K562 (cell line): Measurements from ENCODE around the gene CLEC2L. TPM values are rescaled to one million over a fixed set of nuclear protein-coding genes. Genes with fewer than 3 reads are reported as not detected.

Experiments
- ATAC-seq: fragments of 200-7000 bp; cut with Tn5 transposase; 3 replicates; pipeline ENCODE4 v1.9.1; 2020; ENCODE audit warnings: moderate library complexity
- Bru-seq: library from RNA; stranded (reverse); fragments of 400-500 nt; gene quantifications from one replicate; lab custom pipeline; 2021; lab: Mats Ljungman, UMichigan
- BruChase-seq, 2 experiments: library from RNA; stranded (reverse); fragments of 400-500 nt; gene quantifications; one replicate each; lab custom pipeline; 2021; lab: Mats Ljungman, UMichigan
- BruUV-seq: library from RNA; stranded (reverse); fragments of 400-500 nt; replicated peaks from 2 replicates; lab custom pipeline; 2021; lab: Mats Ljungman, UMichigan
- CTCF ChIA-PET: fragments of 300-600 bp; formaldehyde crosslinking; extraction: SDS; loops from one replicate; lab custom pipeline; 2021; ENCODE audit warnings: low intra/inter-chr PET ratio; lab: Yijun Ruan, JAX
- POLR2A ChIA-PET: fragments of 300-600, 350-650 bp; sonication (Branson Sonifier 250); formaldehyde crosslinking; extraction: SDS; loops from one replicate; lab custom pipeline; 2021; ENCODE audit warnings: antibody characterized with exemption, inconsistent platforms; lab: Yijun Ruan, JAX
- DNase-seq, 4 experiments: peaks; one replicate each; pipeline versions ENCODE4 v3.0.0 to v3.0.0-alpha.2; 2011 to 2018; ENCODE audit warnings: low spot score in 3 of 4, mixed read lengths in 3 of 4; ENCODE audit errors: extremely low read depth in 1 of 4
- FAIRE-seq: peaks from 2 replicates; lab custom pipeline; 2011; peaks lifted over from hg19 to GRCh38; lab: Jason Lieb, UNC
- H2AFZ ChIP-seq: 2 replicates; pipeline ENCODE4 v1.6.0; 2011; ENCODE audit warnings: low read depth, low read length, control low read depth, inconsistent platforms
- H3K27ac ChIP-seq: fragments of 200-600 bp; 3 replicates; pipeline ENCODE4 v1.8.0; 2011; ENCODE audit warnings: low read depth, mild to moderate bottlenecking, control low read depth, inconsistent platforms, low read length, moderate library complexity, mixed read lengths; ENCODE audit errors: extremely low read depth
- H3K27me3 ChIP-seq, 2 experiments: fragments of 300-600 bp in 1 of 2; 2 replicates in 1 of 2; 3 replicates in 1 of 2; pipeline versions ENCODE4 v1.6.0 to v1.8.0; 2011; ENCODE audit warnings: inconsistent platforms in 2 of 2, low read length in 2 of 2, mild to moderate bottlenecking in 1 of 2, mixed read lengths in 1 of 2, moderate library complexity in 1 of 2; ENCODE audit not compliant: control insufficient read depth in 2 of 2, insufficient read depth in 2 of 2
- H3K36me3 ChIP-seq: fragments of 300-600 bp; 3 replicates; pipeline ENCODE4 v1.8.0; 2011; ENCODE audit warnings: mild to moderate bottlenecking, low read length, inconsistent platforms; ENCODE audit not compliant: control insufficient read depth, insufficient read depth
- H3K4me1 ChIP-seq, 2 experiments: fragments of 200-600 bp in 1 of 2; replicated peaks in 1 of 2; 2 replicates in 1 of 2; 3 replicates in 1 of 2; pipeline versions ENCODE4 v1.5.1 to v1.8.0; 2011; ENCODE audit warnings: inconsistent platforms in 2 of 2, low read length in 2 of 2, mild to moderate bottlenecking in 1 of 2, mixed read lengths in 1 of 2, moderate library complexity in 1 of 2; ENCODE audit not compliant: control insufficient read depth in 2 of 2, insufficient read depth in 2 of 2
- H3K4me2 ChIP-seq: 2 replicates; pipeline ENCODE4 v1.6.1; 2011; ENCODE audit warnings: low read length, control low read depth, inconsistent platforms, mixed read lengths; ENCODE audit not compliant: insufficient read depth
- H3K4me3 ChIP-seq: fragments of 200-600 bp; sonication (generic), shearing (Covaris generic); 2 replicates; pipeline ENCODE4 v1.5.1; 2016; ENCODE audit warnings: control low read depth, inconsistent platforms
- H3K79me2 ChIP-seq: fragments of 200-600 bp; 3 replicates; pipeline ENCODE4 v1.8.0; 2011; ENCODE audit warnings: low read length, inconsistent platforms; ENCODE audit not compliant: control insufficient read depth, insufficient read depth
- H3K9ac ChIP-seq, 2 experiments: 2 replicates each; pipeline versions ENCODE4 v1.6.0 to v1.6.1; 2011; ENCODE audit warnings: low read depth in 2 of 2, low read length in 2 of 2, control low read depth in 1 of 2, inconsistent platforms in 1 of 2, mild to moderate bottlenecking in 1 of 2, mixed read lengths in 1 of 2; ENCODE audit not compliant: insufficient read depth in 1 of 2
- H3K9me1 ChIP-seq: one replicate; pipeline ENCODE4 v1.6.0; 2011; ENCODE audit warnings: inconsistent platforms, mild to moderate bottlenecking, low read length, moderate library complexity; ENCODE audit not compliant: control insufficient read depth, insufficient read depth
- H3K9me3 ChIP-seq: replicated peaks from 2 replicates; pipeline ENCODE4 v1.5.1; 2011; ENCODE audit warnings: low read depth, low read length, inconsistent platforms; ENCODE audit not compliant: control insufficient read depth, insufficient read depth
- H4K20me1 ChIP-seq: replicated peaks from 2 replicates; pipeline ENCODE4 v1.6.1; 2011; ENCODE audit warnings: low read length, inconsistent platforms, mixed read lengths; ENCODE audit not compliant: control insufficient read depth, insufficient read depth
- CHD4 ChIP-seq: fragments of 200-600 bp; sonication (generic); IDR thresholded peaks from 3 replicates; pipeline ENCODE4 v1.6.1; 2012; ENCODE audit warnings: low read depth, mild to moderate bottlenecking, mixed read lengths, low read length, inconsistent platforms; ENCODE audit not compliant: insufficient read depth, insufficient replicate concordance, poor library complexity, severe bottlenecking
- EZH2 ChIP-seq: IDR thresholded peaks from 2 replicates; pipeline ENCODE4 v1.6.1; 2012; ENCODE audit warnings: low read depth, mild to moderate bottlenecking, inconsistent platforms, low read length, borderline replicate concordance
- MAFK ChIP-seq: IDR thresholded peaks from 2 replicates; pipeline ENCODE4 v1.6.1; 2011; ENCODE audit warnings: low read length, improper control_type of control experiment
- SAFB ChIP-seq: fragments of 200-400 bp; formaldehyde crosslinking; IDR thresholded peaks from 2 replicates; pipeline ENCODE4 v1.6.1; 2017; ENCODE audit warnings: low read depth, low read length, borderline replicate concordance
- SAFB2 ChIP-seq: fragments of 200-400 bp; formaldehyde crosslinking; IDR thresholded peaks from 2 replicates; pipeline ENCODE4 v1.6.1; 2018; ENCODE audit warnings: borderline replicate concordance, low read length, low read depth, moderate library complexity; ENCODE audit not compliant: severe bottlenecking
- SIRT6 ChIP-seq: IDR thresholded peaks from one replicate; pipeline ENCODE4 v1.6.1; 2012; ENCODE audit warnings: low read depth, mild to moderate bottlenecking, control low read depth, inconsistent platforms, low read length, moderate library complexity
- SMARCE1 ChIP-seq: fragments of 450-650 bp; IDR thresholded peaks from 2 replicates; pipeline ENCODE4 v1.7.1; 2016; ENCODE audit warnings: mild to moderate bottlenecking
- ZKSCAN1 ChIP-seq: fragments of 150-350 bp; IDR thresholded peaks from 2 replicates; pipeline ENCODE4 v1.6.1; 2016; ENCODE audit warnings: low read depth, low read length
- ZNF263 ChIP-seq: sonication (generic); formaldehyde crosslinking; IDR thresholded peaks from 2 replicates; pipeline ENCODE4 v1.8.0; 2022; ENCODE audit warnings: mild to moderate bottlenecking, missing genetic modification reagents, borderline replicate concordance
- ZNF668 ChIP-seq: fragments of 250-450 bp; sonication (Bioruptor Pico); IDR thresholded peaks from 2 replicates; pipeline ENCODE4 v1.8.0; 2022; ENCODE audit warnings: mild to moderate bottlenecking, inconsistent platforms
- ZNF717 ChIP-seq: fragments of 250-450 bp; sonication (Bioruptor Pico); IDR thresholded peaks from 2 replicates; pipeline ENCODE4 v1.5.0; 2021
- WGBS: fragments of 100-300 bp; shearing (Covaris generic); methylation state at CpG from one replicate; pipeline ENCODE4 v1.1.6; 2016; ENCODE audit warnings: low coverage, mixed read lengths; ENCODE audit not compliant: insufficient coverage; ENCODE audit errors: missing lambda C conversion rate; 5-methylcytosine and 5-hydroxymethylcytosine counted together
- in situ Hi-C: fragments of 300-500 bp; cut with MboI; formaldehyde crosslinking; loops from 4 replicates; pipeline ENCODE4 v1.15.0; 2018; ENCODE audit warnings: inconsistent platforms, mixed read lengths
- intact Hi-C: fragments of 100-400 bp; cut with micrococcal nuclease; formaldehyde crosslinking; loops from 2 replicates; pipeline ENCODE4 v1.14.2; 2022
- long read RNA-seq, 3 experiments: library from polyadenylated mRNA in 2 of 3; library from RNA in 1 of 3; unstranded in 2 of 3; stranded (forward) in 1 of 3; transcript quantifications; one replicate each; pipeline ENCODE4 v2.0.0, GENCODE V29; 2019 to 2022
- polyA minus RNA-seq, 3 experiments: library from RNA; depleted of rRNA, polyadenylated mRNA; stranded (reverse); fragments of >200 nt; gene quantifications; 2 replicates each; pipeline ENCODE4 v1.2.3, GENCODE V29; 2011
- polyA plus RNA-seq, 8 experiments: library from polyadenylated mRNA; depleted of rRNA in 4 of 8; stranded (reverse) in 5 of 8; unstranded in 3 of 8; fragments of >200 nt; fragmentation: Nextera tagmentation in 2 of 8; fragmentation: Illumina TruSeq in 1 of 8; extraction: Ambion mirVana in 2 of 8; extraction: Trizol in 1 of 8; gene quantifications; 2 replicates each; pipeline versions ENCODE4 v1.2.1 to v1.2.3, GENCODE V29; 2011 to 2014; ENCODE audit warnings: inconsistent platforms in 1 of 8, missing spikeins in 1 of 8
- total RNA-seq, 7 experiments: library from RNA; depleted of rRNA in 6 of 7; stranded (reverse); fragments of >200 nt in 6 of 7; fragmentation: Illumina TruSeq in 2 of 7; extraction: Trizol in 2 of 7; gene quantifications; 2 replicates each; pipeline versions ENCODE4 v1.2.1 to v1.2.3, GENCODE V29; 2011 to 2021; ENCODE audit warnings: low replicate concordance in 1 of 7
- TF ChIP-seq, protein P1 (sequence below): fragments of 200-800 bp; sonication (Bioruptor generic); IDR thresholded peaks from 2 replicates; pipeline ENCODE4 v1.6.1; 2017; ENCODE audit warnings: missing genetic modification characterization, missing compliant biosample characterization
- TF ChIP-seq, protein P2 (sequence below), 2 experiments: IDR thresholded peaks; 2 replicates each; pipeline ENCODE4 v1.6.1; 2011; ENCODE audit warnings: borderline replicate concordance in 1 of 2, control low read depth in 1 of 2, low read depth in 1 of 2, low read length in 1 of 2, mild to moderate bottlenecking in 1 of 2, mixed read lengths in 1 of 2, moderate library complexity in 1 of 2; ENCODE audit not compliant: insufficient read depth in 1 of 2, insufficient read length in 1 of 2, poor library complexity in 1 of 2, severe bottlenecking in 1 of 2; ENCODE audit errors: extremely low read depth in 1 of 2

The CLEC2L gene
- total RNA-seq (2011; cell fraction: chromatin; rRNA removed; ENCODE audit: low replicate concordance): 0.32 and 1.4 TPM in 2 replicates
- 2.3 and 3.4 TPM in 2 replicates for total RNA-seq (2011; cell fraction: nucleolus; rRNA removed)
- total RNA-seq (2011; cell fraction: nucleoplasm; rRNA removed): 0.92 and 1.5 TPM in 2 replicates
- total RNA-seq (2014; rRNA removed) (1.6 and 4.1 TPM in 2 replicates), total RNA-seq (2014; rRNA removed; fragmentation: Illumina TruSeq; extraction: Trizol) (0.73 and 0.87 TPM in 2 replicates), total RNA-seq (2015; rRNA removed; fragmentation: Illumina TruSeq; extraction: Trizol) (1.5 and 1.8 TPM in 2 replicates), total RNA-seq (2021) (5.4 and 5.5 TPM in 2 replicates), polyA plus RNA-seq (2011; rRNA removed) (0.84 and 26.0 TPM in 2 replicates), polyA plus RNA-seq (2014; fragmentation: Illumina TruSeq; extraction: Trizol) (1.9 and 2.9 TPM in 2 replicates), polyA plus RNA-seq (2014; fragmentation: Nextera tagmentation; extraction: Ambion mirVana) (1 to 10 TPM in 1 of 2 experiments, under 1 TPM in 1; 0.94 to 2.1 TPM), polyA plus RNA-seq (2014; rRNA removed) (5.3 and 7.1 TPM in 2 replicates), polyA minus RNA-seq (2011; rRNA and poly(A)+ RNA removed) (2.2 TPM in 1 of 2 replicates, not detected in the other), Bru-seq, nascent RNA (percentile 31 among the genes with signal in this experiment), BruChase-seq, experiment 1, labeled RNA remaining after a 2-hour chase (percentile 29 among the genes with signal in this experiment), BruChase-seq, experiment 2, labeled RNA remaining after a 6-hour chase (percentile 24 among the genes with signal in this experiment)
- polyA plus RNA-seq (2011; cell fraction: cytosol; rRNA removed): 4.2 and 37.0 TPM in 2 replicates
- 2.4 and 31.5 TPM in 2 replicates for polyA plus RNA-seq (2011; cell fraction: nucleus; rRNA removed)
- 4.2 and 5.7 TPM in 2 replicates for polyA plus RNA-seq (2012)
- polyA minus RNA-seq (2011; cell fraction: cytosol; rRNA and poly(A)+ RNA removed): 2.9 TPM in 1 of 2 replicates, not detected in the other
- 0.67 and 9.7 TPM in 2 replicates for polyA minus RNA-seq (2011; cell fraction: nucleus; rRNA and poly(A)+ RNA removed)
- long read RNA-seq, experiment 1, partial matches to known transcripts: 0 of 1 reads
- long read RNA-seq, experiment 1, other reads (novel, unspliced or antisense): 1 of 1 reads
- long read RNA-seq, experiment 2, partial matches to known transcripts: 0 of 7 reads
- long read RNA-seq, experiment 2, other reads (novel, unspliced or antisense): 7 of 7 reads
- long read RNA-seq, experiment 3, partial matches to known transcripts: 0 of 1 reads
- long read RNA-seq, experiment 3, other reads (novel, unspliced or antisense): 1 of 1 reads

DNA sequence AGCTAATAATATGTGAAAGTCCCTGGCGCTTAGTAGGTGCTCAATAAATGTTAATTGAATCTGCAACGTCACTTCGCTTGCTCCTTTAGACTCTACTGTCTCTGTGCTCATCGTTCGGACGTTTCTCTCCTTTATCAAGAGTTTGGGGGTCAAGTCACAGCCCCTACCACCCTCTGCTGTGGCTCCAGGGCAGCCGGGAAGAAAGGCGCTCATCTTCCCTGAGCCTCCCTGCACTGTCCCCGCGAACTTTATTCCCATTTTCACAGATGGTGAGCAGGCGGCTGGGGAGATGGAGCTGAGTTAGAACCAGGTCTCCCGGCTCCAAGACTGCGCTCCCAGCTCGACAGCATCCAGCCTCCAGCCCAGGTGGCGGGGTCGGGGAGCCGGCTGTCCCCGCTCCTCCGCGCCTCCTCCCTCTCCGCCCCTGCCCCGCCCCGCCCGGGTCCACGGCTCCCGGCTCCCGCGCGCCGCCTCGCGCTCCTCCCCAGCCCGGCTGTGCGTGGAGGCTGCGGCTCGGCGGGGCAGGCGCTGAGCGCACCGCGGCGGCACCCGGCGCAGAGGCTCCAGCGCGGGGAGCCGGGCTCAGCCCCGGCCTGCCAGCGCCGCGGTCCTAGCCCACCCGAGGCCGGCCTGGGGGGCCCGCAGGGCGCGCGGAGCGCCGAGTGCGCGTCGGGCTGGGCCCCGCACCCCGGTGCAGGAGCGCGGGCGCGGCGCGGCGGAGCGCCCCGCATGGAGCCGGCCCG is at the start of gene CLEC2L:
CLEC2L (plus strand) TSS at position 487 of the 743 bp plus-strand sequence; CDS start at position 730, 243 bp downstream.
- no peaks in the 10 kb centered on the region for H3K36me3 ChIP-seq
- ChIA-PET POLR2A (interaction anchor here (0.8 to 1.3 kb wide), 2 partner anchors 244 to 637 kb away, joined by 3 read pairs; no protein-coding TSS in a partner anchor), CTCF (no interaction called here)
- H3K79me2 ChIP-seq: no peaks in the 10 kb centered on the region
- no peak within 1 kb of the TSS for H2AFZ ChIP-seq
- ATAC-seq: peak; percentile 69
- 19% methylated on average over 41 of the region's 75 CpGs for WGBS
- peaks cover 43 to 61% of the 10 kb centered on the region in 2 experiments for H3K27me3 ChIP-seq
- peak in 3 of 4 experiments; percentile 35 to 77 (median 73) for DNase-seq
- intact Hi-C loops: no loop called here
- H3K4me3 ChIP-seq: no peak within 1 kb of the TSS
- H3K27ac ChIP-seq: no peak within 1 kb of the TSS
- H3K9ac ChIP-seq: no peak within 1 kb of the TSS
- BruUV-seq: no TSS peak
- no peak within 1 kb of the TSS; the same call in 1 of the 2 replicates for H3K4me2 ChIP-seq
- FAIRE-seq: no peak
- H3K9me1 ChIP-seq: no peaks in the 10 kb centered on the region
- H3K9me3 ChIP-seq: no peaks in the 10 kb centered on the region; the same call in 1 of the 2 replicates
- in situ Hi-C loops: no loop called here
- H3K4me1 ChIP-seq: peaks cover 0 to 15% of the 10 kb centered on the region in 2 experiments; a peak in 2 of 5 replicates
- peaks cover 5% of the 10 kb centered on the region; the same call in 1 of the 2 replicates for H4K20me1 ChIP-seq
- TF ChIP-seq SAFB: no peak
- TF ChIP-seq CHD4: no peak
- no peak for TF ChIP-seq MAFK
- TF ChIP-seq SMARCE1: no peak
- TF ChIP-seq ZNF717 (CRISPR knock-in tag): no peak
- peak; percentile 78 for TF ChIP-seq ZNF263 (CRISPR knock-in tag)
- no peak for TF ChIP-seq ZNF668
- TF ChIP-seq, protein P1, sequence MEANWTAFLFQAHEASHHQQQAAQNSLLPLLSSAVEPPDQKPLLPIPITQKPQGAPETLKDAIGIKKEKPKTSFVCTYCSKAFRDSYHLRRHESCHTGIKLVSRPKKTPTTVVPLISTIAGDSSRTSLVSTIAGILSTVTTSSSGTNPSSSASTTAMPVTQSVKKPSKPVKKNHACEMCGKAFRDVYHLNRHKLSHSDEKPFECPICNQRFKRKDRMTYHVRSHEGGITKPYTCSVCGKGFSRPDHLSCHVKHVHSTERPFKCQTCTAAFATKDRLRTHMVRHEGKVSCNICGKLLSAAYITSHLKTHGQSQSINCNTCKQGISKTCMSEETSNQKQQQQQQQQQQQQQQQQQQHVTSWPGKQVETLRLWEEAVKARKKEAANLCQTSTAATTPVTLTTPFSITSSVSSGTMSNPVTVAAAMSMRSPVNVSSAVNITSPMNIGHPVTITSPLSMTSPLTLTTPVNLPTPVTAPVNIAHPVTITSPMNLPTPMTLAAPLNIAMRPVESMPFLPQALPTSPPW (CRISPR knock-in tag): 0 out of 2 replicates have a peak, but pooled peaks have one; percentile 12
- TF ChIP-seq, protein P2, sequence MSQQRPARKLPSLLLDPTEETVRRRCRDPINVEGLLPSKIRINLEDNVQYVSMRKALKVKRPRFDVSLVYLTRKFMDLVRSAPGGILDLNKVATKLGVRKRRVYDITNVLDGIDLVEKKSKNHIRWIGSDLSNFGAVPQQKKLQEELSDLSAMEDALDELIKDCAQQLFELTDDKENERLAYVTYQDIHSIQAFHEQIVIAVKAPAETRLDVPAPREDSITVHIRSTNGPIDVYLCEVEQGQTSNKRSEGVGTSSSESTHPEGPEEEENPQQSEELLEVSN (IDR thresholded peaks at IDR 0.05; ENCODE audit: borderline replicate concordance in 1 of 2, extremely low read depth in 1 of 2, insufficient read depth in 1 of 2, insufficient read length in 1 of 2, low read depth in 1 of 2, low read length in 1 of 2, poor library complexity in 1 of 2, severe bottlenecking in 1 of 2): peak in 1 of 2 experiments; percentile 16
- TF ChIP-seq SIRT6: no peak
- TF ChIP-seq SAFB2: no peak
- 0 out of 2 replicates have a peak, but pooled peaks have one; percentile 61 for TF ChIP-seq ZKSCAN1
- TF ChIP-seq EZH2: 0 out of 2 replicates have a peak, but pooled peaks have one; percentile 51
